ENCODE results near the gene ETFA.

ETFA gene

GRCh38 chr15:76234337-76234889 lies 76.9 kb downstream of the ETFA start:
- Histone ChIP-seq H3K9me3 (ENCODE audit: control insufficient read depth, insufficient read depth, low read depth, low read length) (no peaks in the 10 kb centered on the region), H3K4me3 (ENCODE audit: low read depth, low read length) (no peak overlapping the region), H3K36me3 (ENCODE audit: control insufficient read depth in 2 of 2, insufficient read depth in 1 of 2, low read length in 2 of 2) (peaks cover 6 to 15% of the 10 kb centered on the region in 2 experiments), H3K4me1 (ENCODE audit: control insufficient read depth, insufficient read depth, low read length) (peaks cover 20% of the 10 kb centered on the region), H3K27ac (ENCODE audit: extremely low read depth, low read depth, low read length) (no peak overlapping the region)
- POLR2A ChIA-PET: interaction anchor here (3.2 kb wide), 1 partner anchor 102 kb away, joined by 13 read pairs; the partner anchor contains the start of gene ISL2
- CTCF ChIA-PET: interaction anchor here (0.6 to 3.6 kb wide), 12 partner anchors 9 to 626 kb away, joined by 3 to 32 read pairs (median 4); no protein-coding TSS in a partner anchor
- TF ChIP-seq GLIS1 (tag by site-specific recombination; IDR thresholded peaks at IDR 0.05) (no peak), ZBTB44 (tag by site-specific recombination; IDR thresholded peaks at IDR 0.05) (no peak), KLF1 (tag by site-specific recombination; IDR thresholded peaks at IDR 0.05) (peak; percentile 57), SP7 (tag by site-specific recombination; IDR thresholded peaks at IDR 0.05) (peak; percentile 68), MZF1 (tag by site-specific recombination; IDR thresholded peaks at IDR 0.05; ENCODE audit: borderline replicate concordance) (peak; percentile 78; the same call in 1 of the 2 replicates)
- TF ChIP-seq, protein P1, sequence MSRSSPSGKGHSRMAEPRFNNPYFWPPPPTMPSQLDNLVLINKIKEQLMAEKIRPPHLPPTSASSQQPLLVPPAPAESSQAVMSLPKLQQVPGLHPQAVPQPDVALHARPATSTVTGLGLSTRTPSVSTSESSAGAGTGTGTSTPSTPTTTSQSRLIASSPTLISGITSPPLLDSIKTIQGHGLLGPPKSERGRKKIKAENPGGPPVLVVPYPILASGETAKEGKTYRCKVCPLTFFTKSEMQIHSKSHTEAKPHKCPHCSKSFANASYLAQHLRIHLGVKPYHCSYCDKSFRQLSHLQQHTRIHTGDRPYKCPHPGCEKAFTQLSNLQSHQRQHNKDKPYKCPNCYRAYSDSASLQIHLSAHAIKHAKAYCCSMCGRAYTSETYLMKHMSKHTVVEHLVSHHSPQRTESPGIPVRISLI (tag by site-specific recombination; IDR thresholded peaks at IDR 0.05): no peak

DNA sequence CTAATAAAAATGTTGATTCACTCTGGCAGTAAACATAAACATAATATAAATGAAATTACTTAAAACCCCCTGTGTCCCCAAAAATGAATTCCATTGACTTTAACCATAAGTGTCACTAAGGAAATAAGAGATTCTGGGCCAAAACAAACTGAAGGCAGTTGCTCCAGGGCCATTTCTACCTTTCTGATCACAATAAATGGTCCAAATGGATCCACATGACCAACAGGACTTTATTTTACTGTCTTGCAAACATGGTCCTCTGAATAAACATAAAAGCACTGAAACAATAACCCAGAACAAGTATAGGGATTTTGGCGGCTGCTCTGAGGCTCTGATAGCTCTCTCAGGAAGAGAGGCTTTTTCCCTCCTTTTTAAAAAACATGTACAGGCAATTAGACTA lies 77.3 kb downstream of the ETFA start:
- H3K36me3 ChIP-seq (ENCODE audit: control insufficient read depth in 2 of 2, insufficient read depth in 1 of 2, low read length in 2 of 2): peaks cover 7 to 19% of the 10 kb centered on the region in 2 experiments
- ChIA-PET POLR2A (interaction anchor here (3.2 kb wide), 1 partner anchor 102 kb away, joined by 13 read pairs; the partner anchor contains the start of gene ISL2), CTCF (interaction anchor here (0.6 to 3.6 kb wide), 9 partner anchors 8 to 111 kb away, joined by 3 to 32 read pairs (median 4); no protein-coding TSS in a partner anchor)

More for the DNA sequence above, 77.3 kb downstream of the ETFA start:
- TF ChIP-seq ZNF140 (tag by site-specific recombination; IDR thresholded peaks at IDR 0.05) (no peak), ZNF843 (tag by site-specific recombination; IDR thresholded peaks at IDR 0.05) (no peak), PRDM1 (tag by site-specific recombination; IDR thresholded peaks at IDR 0.05) (no peak), ZNF248 (tag by site-specific recombination; IDR thresholded peaks at IDR 0.05) (no peak), ZBTB8A (tag by site-specific recombination; IDR thresholded peaks at IDR 0.05) (no peak), ZNF654 (tag by site-specific recombination; IDR thresholded peaks at IDR 0.05; ENCODE audit: low read depth) (no peak), GLIS2 (tag by site-specific recombination; IDR thresholded peaks at IDR 0.05) (no peak), ZBTB1 (tag by site-specific recombination; IDR thresholded peaks at IDR 0.05) (no peak), ZBTB7A (tag by site-specific recombination; IDR thresholded peaks at IDR 0.05; ENCODE audit: low read depth) (no peak), ZNF514 (tag by site-specific recombination; IDR thresholded peaks at IDR 0.05) (no peak), ZBTB17 (tag by site-specific recombination; IDR thresholded peaks at IDR 0.05) (no peak), SP7 (tag by site-specific recombination; IDR thresholded peaks at IDR 0.05) (no peak), ZNF311 (tag by site-specific recombination; IDR thresholded peaks at IDR 0.05; ENCODE audit: borderline replicate concordance) (no peak), ZNF629 (tag by site-specific recombination; IDR thresholded peaks at IDR 0.05) (no peak), GLI4 (tag by site-specific recombination; IDR thresholded peaks at IDR 0.05) (no peak), ZNF354C (tag by site-specific recombination; IDR thresholded peaks at IDR 0.05; ENCODE audit: borderline replicate concordance, low read depth) (no peak), ELK4 (IDR thresholded peaks at IDR 0.05; ENCODE audit: borderline replicate concordance, low read depth, low read length) (no peak)
- TF ChIP-seq, protein P1 (tag by site-specific recombination; IDR thresholded peaks at IDR 0.05): no peak
- TF ChIP-seq, protein P2, sequence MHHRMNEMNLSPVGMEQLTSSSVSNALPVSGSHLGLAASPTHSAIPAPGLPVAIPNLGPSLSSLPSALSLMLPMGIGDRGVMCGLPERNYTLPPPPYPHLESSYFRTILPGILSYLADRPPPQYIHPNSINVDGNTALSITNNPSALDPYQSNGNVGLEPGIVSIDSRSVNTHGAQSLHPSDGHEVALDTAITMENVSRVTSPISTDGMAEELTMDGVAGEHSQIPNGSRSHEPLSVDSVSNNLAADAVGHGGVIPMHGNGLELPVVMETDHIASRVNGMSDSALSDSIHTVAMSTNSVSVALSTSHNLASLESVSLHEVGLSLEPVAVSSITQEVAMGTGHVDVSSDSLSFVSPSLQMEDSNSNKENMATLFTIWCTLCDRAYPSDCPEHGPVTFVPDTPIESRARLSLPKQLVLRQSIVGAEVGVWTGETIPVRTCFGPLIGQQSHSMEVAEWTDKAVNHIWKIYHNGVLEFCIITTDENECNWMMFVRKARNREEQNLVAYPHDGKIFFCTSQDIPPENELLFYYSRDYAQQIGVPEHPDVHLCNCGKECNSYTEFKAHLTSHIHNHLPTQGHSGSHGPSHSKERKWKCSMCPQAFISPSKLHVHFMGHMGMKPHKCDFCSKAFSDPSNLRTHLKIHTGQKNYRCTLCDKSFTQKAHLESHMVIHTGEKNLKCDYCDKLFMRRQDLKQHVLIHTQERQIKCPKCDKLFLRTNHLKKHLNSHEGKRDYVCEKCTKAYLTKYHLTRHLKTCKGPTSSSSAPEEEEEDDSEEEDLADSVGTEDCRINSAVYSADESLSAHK (tag by site-specific recombination; IDR thresholded peaks at IDR 0.05): no peak
- Histone ChIP-seq H3K4me1 (ENCODE audit: control insufficient read depth, insufficient read depth, low read length) (peaks cover 16% of the 10 kb centered on the region), H3K9me3 (ENCODE audit: control insufficient read depth, insufficient read depth, low read depth, low read length) (no peaks in the 10 kb centered on the region), H3K27ac (ENCODE audit: extremely low read depth, low read depth, low read length) (no peak overlapping the region), H3K4me3 (ENCODE audit: low read depth, low read length) (no peak overlapping the region)

Data from HEK293 (cell line).